GM21526 (cell line): Measurements from ENCODE around the gene AOAH.

Experiments
- ATAC-seq: cut with Tn5 transposase; IDR thresholded peaks from one replicate; pipeline ENCODE4 v1.9.1; 2021; ENCODE audit warnings: moderate library complexity; ENCODE audit not compliant: unreplicated experiment, low FRiP score

AOAH gene

DNA sequence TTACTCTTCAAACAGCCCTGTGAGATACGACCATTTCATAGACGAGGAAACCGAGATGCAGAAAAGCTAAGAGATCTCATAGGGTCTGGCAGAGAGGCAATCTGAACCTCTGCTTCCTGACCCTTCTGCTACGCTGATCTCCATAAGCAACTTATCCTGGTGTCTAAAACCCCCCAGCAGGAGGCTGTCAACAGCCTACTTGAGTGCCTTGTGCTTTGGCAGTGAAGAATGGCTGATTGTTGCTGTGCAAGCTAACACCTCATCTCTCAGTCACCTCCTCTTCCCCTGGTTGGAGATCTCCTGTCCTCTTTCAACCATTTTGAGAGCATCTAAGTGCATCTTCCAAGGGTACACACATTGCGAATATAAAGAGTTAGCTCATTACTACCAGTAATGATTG, 86.2 kb downstream of the AOAH start:
- no peak for ATAC-seq

DNA sequence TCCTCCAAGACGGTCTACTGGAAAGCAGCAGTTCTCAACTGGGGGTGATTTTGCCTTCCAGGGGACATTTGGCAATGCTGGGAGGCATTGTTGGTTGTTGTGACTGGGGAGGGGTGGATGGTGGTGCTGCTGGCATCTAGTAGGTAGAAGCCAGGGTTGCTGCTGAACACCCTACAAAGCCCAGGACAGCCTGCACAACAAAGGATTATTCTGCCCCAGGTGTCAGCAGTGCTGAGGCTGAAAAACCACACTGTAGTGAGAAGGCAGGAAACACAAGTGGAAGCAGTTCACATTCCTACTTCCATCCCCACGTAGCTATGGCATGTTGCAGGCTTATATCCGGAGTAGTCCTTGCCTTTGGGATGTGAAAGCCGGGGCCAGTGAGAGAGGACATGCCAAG, 86.9 kb downstream of the AOAH start:
- ATAC-seq = no peak

DNA sequence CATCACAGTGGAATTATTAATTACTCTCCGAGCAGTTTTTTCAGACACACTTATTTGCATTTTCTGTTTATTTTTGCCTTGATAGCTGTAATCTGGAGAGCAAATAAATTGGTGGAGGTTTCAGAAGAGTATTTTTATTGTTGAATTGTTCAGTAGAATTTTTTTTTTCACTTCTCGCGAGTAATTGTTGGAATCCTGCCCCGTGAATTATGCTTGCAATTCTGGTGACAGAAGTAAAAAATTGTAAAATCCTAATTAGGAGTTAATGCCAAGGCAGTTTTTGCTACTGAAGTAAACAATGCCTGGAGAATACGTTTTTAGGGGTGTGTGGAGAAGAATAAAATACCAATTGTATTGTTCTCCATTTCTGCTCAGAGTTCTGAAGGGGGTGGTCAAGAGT, 88.2 kb downstream of the AOAH start:
- no peak for ATAC-seq

- ATAC-seq = no peak
Measured at GRCh38 chr7:36635091-36635490, 89.2 kb downstream of the AOAH start.

GRCh38 chr7:36633377-36633776, 90.9 kb downstream of the AOAH start:
- ATAC-seq = no peak

DNA sequence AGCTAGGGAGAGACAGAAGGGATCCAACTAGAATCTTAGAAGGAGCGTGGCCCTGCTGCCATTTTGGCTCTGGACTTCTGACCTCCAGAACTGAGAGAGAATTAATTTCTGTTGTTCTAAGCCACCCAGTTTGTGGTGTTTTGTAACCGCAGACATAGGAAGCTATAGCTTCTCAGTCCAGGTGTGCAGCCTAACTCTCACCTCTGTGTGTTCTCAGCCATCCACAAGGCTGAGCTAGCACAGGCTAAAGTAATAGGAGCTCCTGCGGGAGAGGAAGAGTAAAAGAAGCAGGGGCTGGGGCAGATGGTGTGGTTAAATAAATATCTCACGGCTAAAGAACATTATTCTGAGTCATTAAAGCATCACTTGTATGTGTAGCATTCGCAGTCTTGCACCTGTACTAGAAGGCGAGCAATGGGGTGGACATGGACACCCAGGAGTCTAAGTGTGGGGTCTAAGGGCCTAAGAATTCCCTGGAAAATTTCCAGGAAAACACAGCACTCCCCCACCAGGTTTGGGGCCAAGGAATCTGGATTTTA, 94.1 kb downstream of the AOAH start:
- ATAC-seq = no peak

- no peak for ATAC-seq
Measured at GRCh38 chr7:36629351-36629750, 94.9 kb downstream of the AOAH start.

DNA sequence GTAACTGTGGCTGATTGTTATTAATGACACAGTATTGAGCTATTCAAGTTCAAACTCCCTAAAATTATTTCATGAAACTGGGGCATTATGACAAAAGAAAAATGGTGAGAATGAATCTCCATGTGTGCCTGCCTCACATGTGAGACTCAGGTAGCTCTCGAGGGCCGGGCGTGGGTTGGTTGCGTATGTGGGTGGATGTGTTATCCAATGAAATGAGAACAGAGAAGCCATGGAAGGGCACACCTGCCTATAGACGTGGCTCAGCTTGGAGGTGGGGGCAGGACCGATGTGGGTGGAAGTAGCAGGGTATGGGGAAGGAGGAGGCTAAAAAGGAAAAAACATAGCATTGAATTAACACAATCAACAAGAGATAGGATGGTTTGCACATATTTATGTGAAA, 96.5 kb downstream of the AOAH start:
- no peak for ATAC-seq

DNA sequence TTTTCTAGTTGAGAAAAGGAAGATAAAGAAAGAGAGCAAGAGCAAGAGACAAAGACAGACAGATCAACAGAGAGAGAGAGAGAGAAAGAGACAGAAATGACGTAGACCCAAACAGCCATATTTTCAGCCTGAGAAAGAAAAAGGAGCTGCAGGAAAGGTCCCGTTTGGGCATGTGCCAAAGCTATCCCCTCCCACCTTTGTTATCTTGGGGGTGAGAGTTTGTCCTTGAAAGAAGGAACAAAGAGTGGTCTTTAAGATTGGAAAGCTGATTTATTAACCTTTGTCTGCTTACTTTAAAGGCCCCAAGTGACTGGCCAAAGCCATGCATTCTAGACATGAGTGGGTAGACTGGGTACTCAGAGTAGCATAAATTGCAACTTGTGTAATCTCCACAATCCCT, 98.2 kb downstream of the AOAH start:
- ATAC-seq = no peak

DNA sequence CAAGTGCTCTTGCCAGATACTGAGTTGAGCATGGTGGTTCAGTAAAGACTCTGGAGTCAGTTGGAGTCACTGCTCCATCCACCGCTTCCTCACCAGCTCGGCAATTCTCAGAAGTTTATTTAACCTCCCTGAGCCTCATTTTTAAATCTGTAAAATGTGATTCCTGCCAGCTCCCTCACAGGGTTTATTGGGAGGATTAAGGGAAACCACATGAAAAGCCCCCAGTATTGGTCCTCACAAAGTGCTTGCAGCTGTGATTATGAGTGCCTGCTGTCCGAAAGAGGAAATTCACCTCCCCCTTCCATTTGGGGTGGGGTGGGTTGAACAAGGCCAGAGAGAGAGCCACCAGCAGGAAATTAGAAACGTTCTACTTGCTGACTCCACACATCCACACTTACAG, 99.0 kb downstream of the AOAH start:
- ATAC-seq = no peak

DNA sequence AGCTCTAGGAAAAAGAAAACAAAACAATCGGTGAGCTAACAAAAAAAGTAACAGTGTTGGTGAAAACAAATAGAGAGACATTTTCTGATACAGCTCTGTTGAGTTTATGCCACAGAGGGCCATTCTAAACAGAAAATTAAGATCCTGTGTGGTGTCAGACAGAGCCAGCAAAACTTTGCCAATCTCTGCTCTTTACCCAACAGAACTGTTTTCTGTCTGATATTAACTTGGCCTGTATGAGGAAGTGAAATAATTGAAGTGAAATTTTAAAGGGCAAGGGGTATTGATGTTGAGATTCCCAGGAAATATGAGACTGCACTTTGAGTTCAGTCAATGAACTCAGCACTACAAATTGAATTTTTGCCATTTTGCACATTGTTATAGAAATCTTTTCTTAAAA, 101.0 kb downstream of the AOAH start:
- ATAC-seq = no peak

DNA sequence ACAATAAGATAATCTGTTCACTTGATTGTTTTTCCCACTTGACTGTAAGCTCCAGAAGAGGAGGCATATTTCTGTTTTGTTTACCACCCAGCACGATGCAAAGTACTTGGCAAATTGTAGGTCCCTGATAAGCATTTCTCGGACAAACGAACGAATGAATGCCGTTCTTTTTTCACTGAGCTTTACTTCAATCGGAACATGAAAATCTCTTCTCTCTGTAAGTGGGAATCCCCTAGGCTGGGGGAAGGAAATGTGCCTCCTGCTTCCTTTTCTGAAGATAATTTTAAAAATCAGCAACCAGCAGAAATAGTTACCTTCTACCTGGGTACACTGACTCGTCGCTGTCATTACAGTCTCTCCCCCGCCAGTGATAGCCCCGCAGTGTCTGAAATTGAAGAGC, 102.9 kb downstream of the AOAH start:
- no peak for ATAC-seq

- no peak for ATAC-seq
Measured at GRCh38 chr7:36620166-36620708, 104.1 kb downstream of the AOAH start.

DNA sequence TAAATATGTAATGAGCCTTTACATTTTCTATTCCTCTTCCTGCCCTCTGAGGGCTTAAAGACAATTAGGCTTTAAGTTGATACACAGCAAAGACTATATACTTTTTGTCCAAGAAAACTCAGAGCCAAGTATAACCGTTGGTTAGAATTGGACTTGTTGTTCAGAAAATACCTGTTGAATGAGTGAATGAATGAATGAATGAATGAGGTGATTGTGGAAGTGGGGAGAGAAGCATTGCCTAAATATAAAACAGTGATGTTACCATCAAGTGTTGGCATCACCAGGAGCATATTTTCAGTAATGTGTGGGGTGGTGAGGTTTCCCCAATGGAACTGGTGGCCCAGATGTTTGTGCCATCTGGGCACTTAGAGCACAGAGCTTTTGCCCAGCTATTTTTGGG, 106.9 kb downstream of the AOAH start:
- no peak for ATAC-seq

GRCh38 chr7:36615852-36616540, 108.3 kb downstream of the AOAH start:
- ATAC-seq = no peak

- no peak for ATAC-seq
Measured at GRCh38 chr7:36614959-36615358, 109.3 kb downstream of the AOAH start.

DNA sequence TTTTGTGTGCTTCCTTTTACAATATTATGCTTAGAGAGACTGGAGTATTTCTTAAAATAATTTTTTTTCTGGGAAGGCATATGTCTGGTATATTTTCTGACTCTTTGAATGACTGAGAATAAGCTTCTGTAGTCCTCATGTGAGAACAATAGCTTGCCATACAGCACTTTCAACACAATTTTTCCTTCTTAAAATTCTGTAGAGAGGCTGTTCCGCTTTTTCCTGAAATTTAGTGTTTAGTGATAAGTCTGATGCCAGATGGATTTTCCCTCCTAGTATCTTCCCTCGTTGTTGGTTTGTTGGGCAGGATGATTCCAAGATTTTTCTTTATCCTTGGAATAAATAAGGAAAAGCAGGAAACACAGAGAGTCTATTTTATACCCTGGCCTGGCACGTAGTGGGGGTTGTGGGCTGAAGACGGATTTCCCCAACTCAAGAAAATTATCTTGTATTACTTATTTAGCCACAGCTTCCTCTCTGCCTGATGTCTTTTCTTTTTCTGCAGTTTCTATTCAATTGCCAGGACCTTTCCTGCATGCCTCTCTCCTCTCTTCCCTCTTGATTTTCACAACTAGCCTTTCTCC, 111.2 kb downstream of the AOAH start:
- ATAC-seq = no peak

GRCh38 chr7:36611703-36612102, 112.6 kb downstream of the AOAH start:
- ATAC-seq = no peak

- ATAC-seq = no peak
Measured at GRCh38 chr7:36607721-36608095, 116.6 kb downstream of the AOAH start.

DNA sequence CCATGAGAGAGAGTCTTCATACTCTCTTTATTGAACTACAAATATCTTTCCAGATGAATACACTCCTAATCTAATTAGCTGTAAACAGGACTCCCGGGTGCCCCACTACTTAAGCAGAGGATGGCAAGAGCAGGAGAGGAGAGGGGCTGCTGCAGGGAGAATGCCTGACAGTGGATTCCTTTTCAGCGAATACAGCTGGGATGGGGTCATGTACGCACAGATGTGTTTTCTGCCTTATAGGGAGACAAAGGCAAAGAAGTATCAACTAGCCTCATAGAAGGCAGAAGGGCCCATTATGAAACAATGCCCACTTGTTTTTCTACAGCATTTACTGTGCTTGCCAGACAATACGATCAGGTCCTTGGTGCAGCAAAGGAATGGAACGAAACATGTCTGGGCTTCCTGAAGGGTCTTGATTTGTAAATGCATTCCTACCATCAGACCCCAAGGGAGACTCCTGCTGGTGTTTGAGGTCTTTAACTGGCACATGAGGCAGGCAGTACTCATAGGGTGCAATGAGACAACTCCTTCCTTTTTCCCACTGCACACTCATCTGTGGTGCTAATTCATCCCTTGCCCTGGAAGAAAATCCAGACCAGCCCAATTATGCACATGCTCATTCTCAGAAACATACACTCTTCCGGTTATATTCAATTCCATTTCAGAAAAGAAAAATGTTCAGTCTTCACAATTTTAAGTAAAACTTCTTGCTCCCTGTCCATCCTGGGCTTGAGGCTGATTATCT, 117.1 kb downstream of the AOAH start:
- no peak for ATAC-seq

DNA sequence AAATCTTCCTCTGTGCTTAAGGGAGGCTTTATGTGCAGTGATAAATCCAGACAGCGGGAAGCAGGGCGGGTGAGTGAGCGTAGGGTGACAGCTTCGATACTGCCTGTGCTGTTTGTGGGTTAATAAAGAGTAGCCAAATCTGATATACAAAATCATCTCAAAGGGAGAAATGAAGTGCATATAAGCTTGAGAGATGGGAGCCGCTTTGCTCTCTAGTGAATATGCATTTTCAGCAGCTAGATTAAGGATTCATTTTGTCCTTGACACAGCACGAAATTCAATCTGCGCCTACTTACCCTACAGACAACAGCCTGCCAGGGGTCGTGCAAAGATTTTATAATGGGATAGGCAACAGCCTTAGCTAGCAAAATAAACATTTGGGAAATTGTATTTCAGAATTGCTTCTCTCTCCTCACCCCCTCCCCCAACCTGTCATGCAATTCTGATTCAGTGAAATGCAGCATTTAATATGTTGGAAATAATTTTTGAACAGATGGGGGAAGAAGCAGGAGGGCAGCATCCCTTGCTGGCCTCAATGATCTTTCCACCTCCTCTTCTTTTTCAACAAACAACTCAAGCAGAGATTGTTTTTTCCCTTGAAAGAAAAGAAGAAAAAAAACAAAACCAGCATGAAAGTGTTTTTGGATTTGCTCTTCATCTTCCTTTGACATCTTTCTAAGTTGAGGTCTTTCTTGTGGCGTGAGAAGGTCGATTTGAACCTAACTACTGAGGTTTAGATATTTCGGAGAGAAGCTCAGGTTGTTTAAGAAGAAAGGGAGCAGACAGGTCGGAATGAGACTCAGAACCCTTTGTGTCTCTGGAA, 117.9 kb downstream of the AOAH start:
- no peak for ATAC-seq
